HL-60 (cell line): ENCODE results near the gene ZSWIM4.

Experiments
- DNase-seq, 2 experiments: peaks; one replicate each; pipeline ENCODE4 v3.0.0-alpha.2; 2010 to 2020; ENCODE audit warnings: low read depth in 1 of 2, low spot score in 1 of 2
- H3K27ac ChIP-seq: fragments of 250-450 bp; sonication (Bioruptor Pico); replicated peaks from 2 replicates; pipeline ENCODE4 v1.5.1; 2020; ENCODE audit warnings: mild to moderate bottlenecking, moderate library complexity
- H3K27me3 ChIP-seq: fragments of 250-450 bp; sonication (Bioruptor Pico); 2 replicates; pipeline ENCODE4 v1.5.1; 2021; ENCODE audit warnings: mild to moderate bottlenecking, moderate library complexity; ENCODE audit not compliant: insufficient read depth, poor library complexity, severe bottlenecking
- H3K4me3 ChIP-seq: replicated peaks from 2 replicates; pipeline ENCODE4 v1.5.1; 2011; ENCODE audit warnings: mild to moderate bottlenecking, control low read depth, low read length; ENCODE audit not compliant: insufficient read depth
- CTCF ChIP-seq: IDR thresholded peaks from one replicate; pipeline ENCODE4 v1.5.1; 2011; ENCODE audit warnings: low read length, control low read depth, inconsistent platforms; ENCODE audit not compliant: insufficient read depth
- GABPA ChIP-seq: IDR thresholded peaks from 2 replicates; pipeline ENCODE4 v1.6.1; 2012; ENCODE audit warnings: low read depth
- POLR2AphosphoS5 ChIP-seq: IDR thresholded peaks from 2 replicates; pipeline ENCODE4 v1.6.1; 2012; ENCODE audit warnings: low read depth
- SPI1 ChIP-seq: IDR thresholded peaks from 2 replicates; pipeline ENCODE4 v1.6.1; 2012; ENCODE audit warnings: low read depth, mild to moderate bottlenecking, borderline replicate concordance
- TF ChIP-seq, protein P1 (sequence below): IDR thresholded peaks from 2 replicates; pipeline ENCODE4 v1.6.1; 2012; ENCODE audit warnings: low read depth; ENCODE audit not compliant: insufficient replicate concordance

The ZSWIM4 gene

GRCh38 chr19:13764101-13764807 lies 31.0 kb upstream of the ZSWIM4 start, which contains the start of gene MRI1:
TSS of gene MRI1 (plus strand) at chr19:13764522. CDS start at chr19:13764589, 67 bp downstream.
- Histone ChIP-seq H3K4me3 (peak within 1 kb of the TSS; percentile 80), H3K27ac (peak within 1 kb of the TSS; percentile 73), H3K27me3 (no peaks in the 10 kb centered on the region)
- peak; percentile 65 for TF ChIP-seq POLR2AphosphoS5
- TF ChIP-seq CTCF = no peak
- DNase-seq = peak; percentile 73 to 79

- TF ChIP-seq CTCF (no peak), SPI1 (no peak), POLR2AphosphoS5 (no peak), GABPA (no peak)
- TF ChIP-seq, protein P1, sequence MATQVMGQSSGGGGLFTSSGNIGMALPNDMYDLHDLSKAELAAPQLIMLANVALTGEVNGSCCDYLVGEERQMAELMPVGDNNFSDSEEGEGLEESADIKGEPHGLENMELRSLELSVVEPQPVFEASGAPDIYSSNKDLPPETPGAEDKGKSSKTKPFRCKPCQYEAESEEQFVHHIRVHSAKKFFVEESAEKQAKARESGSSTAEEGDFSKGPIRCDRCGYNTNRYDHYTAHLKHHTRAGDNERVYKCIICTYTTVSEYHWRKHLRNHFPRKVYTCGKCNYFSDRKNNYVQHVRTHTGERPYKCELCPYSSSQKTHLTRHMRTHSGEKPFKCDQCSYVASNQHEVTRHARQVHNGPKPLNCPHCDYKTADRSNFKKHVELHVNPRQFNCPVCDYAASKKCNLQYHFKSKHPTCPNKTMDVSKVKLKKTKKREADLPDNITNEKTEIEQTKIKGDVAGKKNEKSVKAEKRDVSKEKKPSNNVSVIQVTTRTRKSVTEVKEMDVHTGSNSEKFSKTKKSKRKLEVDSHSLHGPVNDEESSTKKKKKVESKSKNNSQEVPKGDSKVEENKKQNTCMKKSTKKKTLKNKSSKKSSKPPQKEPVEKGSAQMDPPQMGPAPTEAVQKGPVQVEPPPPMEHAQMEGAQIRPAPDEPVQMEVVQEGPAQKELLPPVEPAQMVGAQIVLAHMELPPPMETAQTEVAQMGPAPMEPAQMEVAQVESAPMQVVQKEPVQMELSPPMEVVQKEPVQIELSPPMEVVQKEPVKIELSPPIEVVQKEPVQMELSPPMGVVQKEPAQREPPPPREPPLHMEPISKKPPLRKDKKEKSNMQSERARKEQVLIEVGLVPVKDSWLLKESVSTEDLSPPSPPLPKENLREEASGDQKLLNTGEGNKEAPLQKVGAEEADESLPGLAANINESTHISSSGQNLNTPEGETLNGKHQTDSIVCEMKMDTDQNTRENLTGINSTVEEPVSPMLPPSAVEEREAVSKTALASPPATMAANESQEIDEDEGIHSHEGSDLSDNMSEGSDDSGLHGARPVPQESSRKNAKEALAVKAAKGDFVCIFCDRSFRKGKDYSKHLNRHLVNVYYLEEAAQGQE = no peak
- Histone ChIP-seq H3K27me3 (no peaks in the 10 kb centered on the region), H3K27ac (peak overlapping the region; percentile 73), H3K4me3 (peak overlapping the region; percentile 80)
- DNase-seq = peak in 1 of 2 experiments; percentile 27
These were observed 30.3 kb upstream of the ZSWIM4 start for GRCh38 chr19:13764821-13765394.

DNA sequence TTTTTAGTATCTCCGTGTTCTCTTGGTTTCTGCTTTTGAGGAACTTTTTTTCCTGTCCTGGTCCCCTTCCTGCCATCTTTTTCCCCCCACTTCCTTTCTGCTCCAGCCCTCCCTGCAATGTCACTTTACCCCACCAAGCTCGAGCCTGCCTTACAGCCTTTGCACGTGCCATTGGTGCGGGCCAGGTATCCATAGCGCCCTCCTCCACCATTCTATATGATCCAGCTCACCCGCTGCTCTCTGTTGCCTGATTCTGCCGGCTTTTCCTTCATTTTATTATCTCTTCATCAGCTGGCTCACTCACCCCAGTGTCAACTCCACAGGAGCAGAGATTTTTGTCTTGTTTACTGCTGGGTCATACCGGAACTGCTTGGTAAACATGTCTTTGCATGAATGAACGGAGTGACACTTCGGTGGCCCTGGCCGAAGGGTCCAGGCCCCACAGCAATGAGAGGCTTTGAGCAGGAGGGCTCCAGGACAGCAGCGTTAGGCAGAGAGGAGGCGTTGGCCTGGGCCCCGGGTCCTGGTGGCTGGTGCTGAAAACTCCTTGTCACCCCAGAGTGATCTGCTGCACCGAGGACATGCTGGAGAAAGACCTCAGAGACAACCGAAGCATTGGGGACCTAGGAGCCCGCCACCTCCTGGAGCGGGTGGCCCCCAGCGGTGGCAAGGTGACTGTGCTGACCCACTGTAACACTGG lies 29.7 kb upstream of the ZSWIM4 start:
- H3K4me3 ChIP-seq = peak overlapping the region; percentile 80

DNA sequence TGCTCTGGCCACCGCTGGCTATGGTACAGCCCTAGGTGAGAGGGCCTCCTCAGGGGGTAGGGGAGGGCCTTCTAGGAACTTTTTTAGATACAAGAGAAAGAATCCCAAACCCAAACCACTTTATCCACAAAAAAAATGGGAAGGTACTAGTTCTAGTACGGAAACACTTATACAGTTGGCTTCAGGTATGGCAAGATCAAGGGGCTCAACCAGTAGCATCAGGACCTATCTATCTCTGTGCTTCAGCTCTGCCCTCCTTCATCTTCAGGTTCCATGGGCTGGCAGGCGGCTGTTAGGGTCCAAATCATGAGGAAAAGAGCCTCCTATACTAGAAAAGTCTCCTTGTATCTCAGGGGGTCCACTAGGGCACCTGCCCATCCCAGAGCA lies 29.2 kb upstream of the ZSWIM4 start:
- Histone ChIP-seq H3K27me3 (no peaks in the 10 kb centered on the region), H3K4me3 (peak overlapping the region; percentile 80; the same call in 1 of the 2 replicates), H3K27ac (no peak overlapping the region)
- TF ChIP-seq POLR2AphosphoS5 (no peak), SPI1 (no peak)
- DNase-seq = no peak

More for the DNA sequence above, 29.7 kb upstream of the ZSWIM4 start:
- H3K27ac ChIP-seq = peak overlapping the region; percentile 73
- TF ChIP-seq GABPA (no peak), SPI1 (peak; percentile 35; the same call in 1 of the 2 replicates)
- peak in 1 of 2 experiments; percentile 23 for DNase-seq
- no peaks in the 10 kb centered on the region for H3K27me3 ChIP-seq

- Histone ChIP-seq H3K27ac (no peak overlapping the region), H3K27me3 (no peaks in the 10 kb centered on the region), H3K4me3 (no peak overlapping the region)
- no peak for DNase-seq
- TF ChIP-seq CTCF = no peak
- TF ChIP-seq SPI1 = no peak
- TF ChIP-seq, protein P1 = no peak
- no peak for TF ChIP-seq POLR2AphosphoS5
- TF ChIP-seq GABPA = no peak
These were observed 26.7 kb upstream of the ZSWIM4 start for GRCh38 chr19:13768510-13768909.
